Liver (tissue), 3 donors: ENCODE data around the gene PIAS4.

ENCODE experiments used
- CTCF ChIP-seq: fragments of 150-350 bp; IDR thresholded peaks from 2 replicates; pipeline ENCODE4 v1.5.1; 2017; ENCODE audit warnings: improper control_type of control experiment, low read depth, low read length; ENCODE audit not compliant: missing input control
- FOXA2 ChIP-seq: IDR thresholded peaks from 2 replicates; pipeline ENCODE4 v1.6.1; 2016; ENCODE audit warnings: antibody characterized with exemption
- JUND ChIP-seq, 2 donors: IDR thresholded peaks; 2 replicates each; pipeline ENCODE4 v1.6.1; 2016; ENCODE audit warnings: antibody characterized with exemption in 2 of 2
- MAX ChIP-seq: IDR thresholded peaks from 2 replicates; pipeline ENCODE4 v1.6.1; 2016; ENCODE audit warnings: antibody characterized with exemption
- RAD21 ChIP-seq, 2 donors: IDR thresholded peaks; 2 replicates each; pipeline ENCODE4 v1.6.1; 2016; ENCODE audit warnings: antibody characterized with exemption in 2 of 2, mild to moderate bottlenecking in 2 of 2
- REST ChIP-seq: IDR thresholded peaks from 2 replicates; pipeline ENCODE4 v1.6.1; 2016; ENCODE audit warnings: antibody characterized with exemption, mild to moderate bottlenecking
- TAF1 ChIP-seq: conservative IDR thresholded peaks from 2 replicates; pipeline ENCODE4 v1.6.1; 2016; ENCODE audit warnings: antibody characterized with exemption, mild to moderate bottlenecking
- YY1 ChIP-seq: IDR thresholded peaks from 2 replicates; pipeline ENCODE4 v1.6.1; 2016; ENCODE audit warnings: antibody characterized with exemption, mild to moderate bottlenecking
- donor health status: healthy.
- donor health status: healthy.

- no peak for TF ChIP-seq CTCF
- no peak for TF ChIP-seq TAF1
- TF ChIP-seq JUND (IDR thresholded peaks at IDR 0.05): no peak
- TF ChIP-seq RAD21 (IDR thresholded peaks at IDR 0.05): no peak
- TF ChIP-seq FOXA2: no peak
- TF ChIP-seq MAX: no peak
- TF ChIP-seq YY1: no peak
- no peak for TF ChIP-seq REST
These were observed 74.6 kb downstream of the PIAS4 start for GRCh38 chr19:4082172-4082571.
